NK-92 treated with Interleukin-12 subunit alpha and Interleukin-12 subunit beta, amount 100 ng/mL, for 24 hours (cell line): Measurements from ENCODE around the gene ACOT6.
"Not testable (repeated sequence)": the region's sequence is repeated elsewhere in the genome, so short reads cannot be mapped to it uniquely, and the experiment has no call there.

Source experiments
- DNase-seq: peaks from one replicate; lab custom pipeline; 2025; lab: John Stamatoyannopoulos, UW

The ACOT6 gene

GRCh38 chr14:73599499-73599898, 12.8 kb upstream of the ACOT6 start:
- no peak for DNase-seq

- DNase-seq = no peak
These were observed 9.3 kb upstream of the ACOT6 start for GRCh38 chr14:73602994-73603393.

GRCh38 chr14:73606271-73606670, 6.0 kb upstream of the ACOT6 start:
- no peak for DNase-seq

- DNase-seq = no peak
These were observed 5.1 kb upstream of the ACOT6 start for GRCh38 chr14:73607241-73607640.

- DNase-seq = no peak
These were observed 1.6 kb upstream of the ACOT6 start for GRCh38 chr14:73610687-73611086.

GRCh38 chr14:73613046-73613383, 698 bp downstream of the ACOT6 start:
- DNase-seq = no peak

- DNase-seq = no peak
These were observed 1.2 kb downstream of the ACOT6 start for GRCh38 chr14:73613419-73613963.

- no peak for DNase-seq
These were observed 4.5 kb downstream of the ACOT6 start for GRCh38 chr14:73616831-73617230.

- no peak for DNase-seq
These were observed 7.2 kb downstream of the ACOT6 start for GRCh38 chr14:73619524-73619923.

GRCh38 chr14:73620268-73620667, 8.0 kb downstream of the ACOT6 start:
- DNase-seq = no peak

- no peak for DNase-seq
These were observed 11.3 kb downstream of the ACOT6 start for GRCh38 chr14:73623504-73624054.

GRCh38 chr14:73625706-73626105, 13.4 kb downstream of the ACOT6 start:
- DNase-seq = no peak

GRCh38 chr14:73627151-73627558, 14.8 kb downstream of the ACOT6 start:
- DNase-seq = no peak

GRCh38 chr14:73630009-73630780, 17.9 kb downstream of the ACOT6 start:
- DNase-seq = no peak

- DNase-seq = no peak
These were observed 21.0 kb downstream of the ACOT6 start for GRCh38 chr14:73633116-73634010.

- DNase-seq = no peak
These were observed 21.9 kb downstream of the ACOT6 start for GRCh38 chr14:73634011-73634833.

GRCh38 chr14:73636355-73636754, 24.0 kb downstream of the ACOT6 start:
- DNase-seq = not testable (repeated sequence)

- DNase-seq = no peak
These were observed 25.5 kb downstream of the ACOT6 start for GRCh38 chr14:73637830-73638229.

- no peak for DNase-seq
These were observed 28.6 kb downstream of the ACOT6 start for GRCh38 chr14:73640796-73641365.

- DNase-seq = peak; percentile 91
These were observed 32.4 kb downstream of the ACOT6 start, which contains the start of gene DNAL1 for GRCh38 chr14:73644531-73645247. Gene DNAL1, plus strand, starts transcription at chr14:73644986. Its CDS starts 54 bp downstream, at chr14:73645040.

- DNase-seq = no peak
These were observed 32.9 kb downstream of the ACOT6 start for GRCh38 chr14:73645248-73645610.
